Astrocyte (in vitro differentiated cells and primary cell): ENCODE measurements around the gene DNAH17. TPM values are rescaled to one million over a fixed set of nuclear protein-coding genes. Genes with fewer than 3 reads are reported as not detected.
A peak's percentile ranks its signal among the peaks of the same experiment; 100 is the strongest.

Source experiments
- DNase-seq: peaks from one replicate; pipeline ENCODE4 v3.0.0-alpha.2; 2010; ENCODE audit warnings: low read depth
- FAIRE-seq: peaks from 2 replicates; lab custom pipeline; 2011; peaks lifted over from hg19 to GRCh38; lab: Jason Lieb, UNC
- H2AFZ ChIP-seq: 2 replicates; pipeline ENCODE4 v1.6.0; 2012; ENCODE audit warnings: low read depth, low read length, inconsistent platforms
- H3K27ac ChIP-seq: 2 replicates; pipeline ENCODE4 v1.5.1; 2011; ENCODE audit warnings: low read depth, low read length, inconsistent platforms
- H3K27me3 ChIP-seq: 2 replicates; pipeline ENCODE4 v1.6.0; 2011; ENCODE audit warnings: low read length, inconsistent platforms; ENCODE audit not compliant: insufficient read depth
- H3K36me3 ChIP-seq: 2 replicates; pipeline ENCODE4 v1.5.1; 2011; ENCODE audit warnings: low read length, inconsistent platforms; ENCODE audit not compliant: insufficient read depth
- H3K4me1 ChIP-seq: 2 replicates; pipeline ENCODE4 v1.5.1; 2011; ENCODE audit warnings: low read length, inconsistent platforms; ENCODE audit not compliant: insufficient read depth
- H3K4me2 ChIP-seq: 2 replicates; pipeline ENCODE4 v1.6.0; 2012; ENCODE audit warnings: low read length, inconsistent platforms
- H3K4me3 ChIP-seq: 2 replicates; pipeline ENCODE4 v1.5.1; 2011; ENCODE audit warnings: low read depth, mild to moderate bottlenecking, low read length, inconsistent platforms; ENCODE audit not compliant: insufficient read depth
- H3K79me2 ChIP-seq: 2 replicates; pipeline ENCODE4 v1.6.0; 2012; ENCODE audit warnings: mild to moderate bottlenecking, low read length, inconsistent platforms; ENCODE audit not compliant: insufficient read depth
- H3K9ac ChIP-seq: 2 replicates; pipeline ENCODE4 v1.6.0; 2012; ENCODE audit warnings: mild to moderate bottlenecking, low read length, inconsistent platforms
- H3K9me3 ChIP-seq: 2 replicates; pipeline ENCODE4 v1.5.1; 2012; ENCODE audit warnings: low read depth, mild to moderate bottlenecking, low read length, inconsistent platforms; ENCODE audit not compliant: insufficient read depth
- H4K20me1 ChIP-seq: 2 replicates; pipeline ENCODE4 v1.6.0; 2012; ENCODE audit warnings: low read length, inconsistent platforms; ENCODE audit not compliant: insufficient read depth
- H3K27ac Mint-ChIP-seq: one replicate; pipeline ENCODE4 v1.8.0; 2021; ENCODE audit warnings: mild to moderate bottlenecking, mixed read lengths; ENCODE audit not compliant: unreplicated experiment
- H3K27me3 Mint-ChIP-seq: one replicate; pipeline ENCODE4 v1.8.0; 2021; ENCODE audit warnings: low read depth, mixed read lengths; ENCODE audit not compliant: unreplicated experiment
- H3K36me3 Mint-ChIP-seq: one replicate; pipeline ENCODE4 v1.8.0; 2021; ENCODE audit warnings: low read depth, mixed read lengths; ENCODE audit not compliant: unreplicated experiment
- H3K4me1 Mint-ChIP-seq: one replicate; pipeline ENCODE4 v1.8.0; 2021; ENCODE audit warnings: low read depth, mixed read lengths; ENCODE audit not compliant: unreplicated experiment
- H3K4me3 Mint-ChIP-seq: one replicate; pipeline ENCODE4 v1.8.0; 2021; ENCODE audit warnings: mild to moderate bottlenecking, moderate library complexity, mixed read lengths; ENCODE audit not compliant: unreplicated experiment
- H3K9me3 Mint-ChIP-seq: one replicate; pipeline ENCODE4 v1.8.0; 2021; ENCODE audit warnings: mild to moderate bottlenecking, mixed read lengths; ENCODE audit not compliant: unreplicated experiment
- CTCF ChIP-seq: IDR thresholded peaks from 2 replicates; pipeline ENCODE4 v1.5.1; 2011; ENCODE audit warnings: low read depth, mild to moderate bottlenecking, inconsistent platforms, low read length, moderate library complexity; ENCODE audit not compliant: insufficient read depth
- EZH2 ChIP-seq: IDR thresholded peaks from 2 replicates; pipeline ENCODE4 v1.6.1; 2012; ENCODE audit warnings: mild to moderate bottlenecking, low read length, inconsistent platforms; ENCODE audit not compliant: insufficient read depth
- total RNA-seq: library from RNA; stranded (reverse); gene quantifications from 2 replicates; pipeline ENCODE4 v1.2.1, GENCODE V29; 2021

The DNAH17 gene
- total RNA-seq, 1 donor from 2014 or later: 0.14 TPM

- H3K27me3 ChIP-seq: peaks cover 7% of the 10 kb centered on the region
- peak overlapping the region; percentile 38 for H2AFZ ChIP-seq
- DNase-seq (no peak), FAIRE-seq (no peak)
- no peak overlapping the region for H3K4me2 ChIP-seq
- H3K9ac ChIP-seq: no peak overlapping the region
- no peaks in the 10 kb centered on the region for H4K20me1 ChIP-seq
- H3K36me3 Mint-ChIP-seq: no peaks in the 10 kb centered on the region
- no peaks in the 10 kb centered on the region for H3K9me3 ChIP-seq
- peaks cover 13% of the 10 kb centered on the region for H3K27me3 Mint-ChIP-seq
- H3K4me1 Mint-ChIP-seq: peaks cover 5% of the 10 kb centered on the region
- no peak overlapping the region for H3K4me3 ChIP-seq
- H3K4me3 Mint-ChIP-seq: no peak overlapping the region
- H3K36me3 ChIP-seq: no peaks in the 10 kb centered on the region
- no peaks in the 10 kb centered on the region for H3K9me3 Mint-ChIP-seq
- no peaks in the 10 kb centered on the region for H3K4me1 ChIP-seq
- no peak overlapping the region for H3K27ac ChIP-seq
- TF ChIP-seq CTCF (no peak), EZH2 (no peak)
- H3K27ac Mint-ChIP-seq: no peak overlapping the region
- H3K79me2 ChIP-seq: no peaks in the 10 kb centered on the region
These were observed 29.8 kb upstream of the DNAH17 start for GRCh38 chr17:78607038-78607437.

GRCh38 chr17:78605886-78606285 is 28.7 kb upstream of the DNAH17 start:
- Histone ChIP-seq H3K27ac (no peak overlapping the region), H3K36me3 (no peaks in the 10 kb centered on the region), H2AFZ (no peak overlapping the region), H3K4me1 (no peaks in the 10 kb centered on the region), H4K20me1 (no peaks in the 10 kb centered on the region), H3K4me2 (no peak overlapping the region), H3K4me3 (no peak overlapping the region), H3K27me3 (peaks cover 3% of the 10 kb centered on the region), H3K9ac (no peak overlapping the region), H3K79me2 (no peaks in the 10 kb centered on the region), H3K9me3 (no peaks in the 10 kb centered on the region)
- TF ChIP-seq CTCF: no peak
- TF ChIP-seq EZH2: no peak
- H3K27me3 Mint-ChIP-seq: peaks cover 9% of the 10 kb centered on the region
- H3K4me3 Mint-ChIP-seq: no peak overlapping the region
- no peaks in the 10 kb centered on the region for H3K36me3 Mint-ChIP-seq
- no peaks in the 10 kb centered on the region for H3K4me1 Mint-ChIP-seq
- no peak overlapping the region for H3K27ac Mint-ChIP-seq
- H3K9me3 Mint-ChIP-seq: no peaks in the 10 kb centered on the region
- FAIRE-seq (no peak), DNase-seq (no peak)

GRCh38 chr17:78605429-78605828 is 28.2 kb upstream of the DNAH17 start:
- no peaks in the 10 kb centered on the region for H3K36me3 Mint-ChIP-seq
- Histone ChIP-seq H3K4me2 (no peak overlapping the region), H3K4me3 (no peak overlapping the region), H3K4me1 (no peaks in the 10 kb centered on the region), H3K9ac (no peak overlapping the region), H2AFZ (no peak overlapping the region), H3K9me3 (no peaks in the 10 kb centered on the region), H4K20me1 (no peaks in the 10 kb centered on the region), H3K27ac (no peak overlapping the region), H3K27me3 (peaks cover 3% of the 10 kb centered on the region), H3K79me2 (no peaks in the 10 kb centered on the region), H3K36me3 (no peaks in the 10 kb centered on the region)
- H3K4me1 Mint-ChIP-seq: peaks cover 1% of the 10 kb centered on the region
- no peak for TF ChIP-seq EZH2
- TF ChIP-seq CTCF: no peak
- no peak overlapping the region for H3K27ac Mint-ChIP-seq
- FAIRE-seq (no peak), DNase-seq (no peak)
- H3K9me3 Mint-ChIP-seq: peaks cover under 1% of the 10 kb centered on the region
- H3K27me3 Mint-ChIP-seq: peaks cover 9% of the 10 kb centered on the region
- no peak overlapping the region for H3K4me3 Mint-ChIP-seq
